ENCODE measurements around the gene ALPP.
"Not testable (repeated sequence)": the region's sequence is repeated elsewhere in the genome, so short reads cannot be mapped to it uniquely, and the experiment has no call there.

Gene ALPP

GRCh38 chr2:232376260-232376659, 2.3 kb upstream of the ALPP start:
- Histone ChIP-seq H3K27ac (no peak overlapping the region), H3K9me3 (no peaks in the 10 kb centered on the region), H3K4me1 (ENCODE audit: control insufficient read depth in 1 of 2, insufficient read depth in 1 of 2, low read depth in 1 of 2, low read length in 1 of 2) (no peaks in the 10 kb centered on the region), H3K27me3 (peaks cover 12% of the 10 kb centered on the region), H3K4me3 (ENCODE audit: low read depth in 1 of 2, low read length in 1 of 2) (no peak overlapping the region), H3K36me3 (no peaks in the 10 kb centered on the region)
- TF ChIP-seq, protein P1, sequence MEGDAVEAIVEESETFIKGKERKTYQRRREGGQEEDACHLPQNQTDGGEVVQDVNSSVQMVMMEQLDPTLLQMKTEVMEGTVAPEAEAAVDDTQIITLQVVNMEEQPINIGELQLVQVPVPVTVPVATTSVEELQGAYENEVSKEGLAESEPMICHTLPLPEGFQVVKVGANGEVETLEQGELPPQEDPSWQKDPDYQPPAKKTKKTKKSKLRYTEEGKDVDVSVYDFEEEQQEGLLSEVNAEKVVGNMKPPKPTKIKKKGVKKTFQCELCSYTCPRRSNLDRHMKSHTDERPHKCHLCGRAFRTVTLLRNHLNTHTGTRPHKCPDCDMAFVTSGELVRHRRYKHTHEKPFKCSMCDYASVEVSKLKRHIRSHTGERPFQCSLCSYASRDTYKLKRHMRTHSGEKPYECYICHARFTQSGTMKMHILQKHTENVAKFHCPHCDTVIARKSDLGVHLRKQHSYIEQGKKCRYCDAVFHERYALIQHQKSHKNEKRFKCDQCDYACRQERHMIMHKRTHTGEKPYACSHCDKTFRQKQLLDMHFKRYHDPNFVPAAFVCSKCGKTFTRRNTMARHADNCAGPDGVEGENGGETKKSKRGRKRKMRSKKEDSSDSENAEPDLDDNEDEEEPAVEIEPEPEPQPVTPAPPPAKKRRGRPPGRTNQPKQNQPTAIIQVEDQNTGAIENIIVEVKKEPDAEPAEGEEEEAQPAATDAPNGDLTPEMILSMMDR (IDR thresholded peaks at IDR 0.05) = no peak

DNA sequence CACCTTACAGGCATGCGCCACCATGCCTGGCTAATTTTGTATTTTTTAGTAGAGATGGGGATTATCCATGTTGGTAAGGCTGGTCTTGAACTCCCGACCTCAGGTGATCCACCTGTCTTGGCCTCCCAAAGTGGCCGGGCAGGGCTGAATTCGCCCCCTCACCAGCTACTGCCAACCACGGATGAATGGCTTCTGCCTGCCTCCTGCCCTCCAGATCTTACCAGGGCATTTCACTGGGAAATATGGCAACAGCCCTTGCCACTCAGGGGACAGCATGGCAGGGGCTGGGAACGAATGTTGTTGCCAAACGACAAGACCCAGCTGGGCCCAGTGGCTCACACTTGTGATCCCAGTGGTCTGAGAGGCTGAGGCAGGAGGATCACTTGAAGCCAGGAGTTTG, 1.8 kb upstream of the ALPP start:
- TF ChIP-seq, protein P1 (IDR thresholded peaks at IDR 0.05) = no peak
- no peaks in the 10 kb centered on the region for H3K9me3 ChIP-seq
- no peak overlapping the region for H3K27ac ChIP-seq
- no peak overlapping the region for H3K4me3 ChIP-seq (ENCODE audit: low read depth in 1 of 2, low read length in 1 of 2)
- no peaks in the 10 kb centered on the region for H3K36me3 ChIP-seq
- H3K27me3 ChIP-seq = peaks cover 16% of the 10 kb centered on the region
- H3K4me1 ChIP-seq (ENCODE audit: control insufficient read depth in 1 of 2, insufficient read depth in 1 of 2, low read depth in 1 of 2, low read length in 1 of 2) = no peaks in the 10 kb centered on the region

DNA sequence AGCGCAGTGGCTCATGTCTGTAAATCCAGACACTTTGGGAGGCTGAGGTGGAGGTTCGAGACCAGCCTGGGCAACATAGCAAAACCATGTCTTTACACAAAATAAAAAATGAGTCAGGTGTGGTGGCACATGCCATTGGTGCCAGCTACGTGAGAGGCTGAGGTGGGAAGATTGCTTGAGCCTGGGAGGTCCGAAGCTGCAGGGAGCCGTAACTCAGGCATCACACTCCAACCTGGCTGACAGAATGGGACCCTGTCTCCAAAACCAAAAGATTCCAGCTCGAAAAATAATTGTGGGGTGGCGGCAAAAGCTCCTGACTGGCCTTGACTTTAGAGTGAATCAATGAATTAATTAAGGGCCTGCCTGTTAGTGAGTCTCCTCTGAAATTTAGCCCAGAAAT, 1.2 kb upstream of the ALPP start:
- TF ChIP-seq, protein P1 (IDR thresholded peaks at IDR 0.05) = no peak
- Histone ChIP-seq H3K27me3 (peaks cover 22% of the 10 kb centered on the region), H3K4me3 (ENCODE audit: low read depth in 1 of 2, low read length in 1 of 2) (no peak overlapping the region), H3K36me3 (no peaks in the 10 kb centered on the region), H3K27ac (no peak overlapping the region), H3K4me1 (ENCODE audit: control insufficient read depth in 1 of 2, insufficient read depth in 1 of 2, low read depth in 1 of 2, low read length in 1 of 2) (no peaks in the 10 kb centered on the region), H3K9me3 (no peaks in the 10 kb centered on the region)

- no peaks in the 10 kb centered on the region for H3K9me3 ChIP-seq
- TF ChIP-seq, protein P1 (IDR thresholded peaks at IDR 0.05) = no peak
Measured at GRCh38 chr2:232377841-232378734, 463 bp upstream of the ALPP start.

DNA sequence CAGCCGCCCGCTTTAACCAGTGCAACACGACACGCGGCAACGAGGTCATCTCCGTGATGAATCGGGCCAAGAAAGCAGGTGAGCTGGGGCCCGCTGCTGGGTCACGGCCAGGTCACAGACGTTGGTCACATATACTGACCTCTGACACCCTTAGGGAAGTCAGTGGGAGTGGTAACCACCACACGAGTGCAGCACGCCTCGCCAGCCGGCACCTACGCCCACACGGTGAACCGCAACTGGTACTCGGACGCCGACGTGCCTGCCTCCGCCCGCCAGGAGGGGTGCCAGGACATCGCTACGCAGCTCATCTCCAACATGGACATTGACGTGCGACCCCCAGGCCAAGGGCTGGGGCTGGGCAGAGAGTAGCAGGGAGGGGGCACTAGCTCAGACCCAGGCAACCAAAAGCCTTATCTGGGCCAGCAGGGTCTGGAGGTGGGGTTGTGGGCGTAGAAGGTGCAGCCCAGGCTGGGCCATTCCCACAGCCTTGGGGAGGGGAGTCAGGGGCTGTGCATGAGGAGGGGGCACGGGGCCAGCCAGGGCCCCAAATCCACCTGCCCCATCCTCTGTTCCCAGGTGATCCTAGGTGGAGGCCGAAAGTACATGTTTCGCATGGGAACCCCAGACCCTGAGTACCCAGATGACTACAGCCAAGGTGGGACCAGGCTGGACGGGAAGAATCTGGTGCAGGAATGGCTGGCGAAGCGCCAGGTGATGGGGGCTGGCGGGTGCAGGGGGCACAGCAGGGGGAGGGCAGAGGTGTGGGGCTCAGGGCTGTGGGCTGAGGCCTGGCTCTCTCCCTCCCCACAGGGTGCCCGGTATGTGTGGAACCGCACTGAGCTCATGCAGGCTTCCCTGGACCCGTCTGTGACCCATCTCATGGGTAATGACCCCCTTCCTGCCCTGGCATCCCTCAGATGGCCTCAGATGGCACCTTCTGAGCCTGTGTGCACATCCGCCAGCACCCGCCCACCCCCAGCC, 1.3 kb downstream of the ALPP start:
- H3K27me3 ChIP-seq = peaks cover 47% of the 10 kb centered on the region
- not testable (repeated sequence) for H3K4me3 ChIP-seq (ENCODE audit: low read depth in 1 of 2, low read length in 1 of 2); H3K27ac ChIP-seq; H3K36me3 ChIP-seq; H3K4me1 ChIP-seq (ENCODE audit: control insufficient read depth in 1 of 2, insufficient read depth in 1 of 2, low read depth in 1 of 2, low read length in 1 of 2); H3K9me3 ChIP-seq

More at GRCh38 chr2:232377841-232378734, 463 bp upstream of the ALPP start:
- peaks cover 30% of the 10 kb centered on the region for H3K27me3 ChIP-seq
- no peak overlapping the region for H3K4me3 ChIP-seq (ENCODE audit: low read depth in 1 of 2, low read length in 1 of 2)
- H3K27ac ChIP-seq = no peak overlapping the region
- H3K36me3 ChIP-seq = no peaks in the 10 kb centered on the region
- no peaks in the 10 kb centered on the region for H3K4me1 ChIP-seq (ENCODE audit: control insufficient read depth in 1 of 2, insufficient read depth in 1 of 2, low read depth in 1 of 2, low read length in 1 of 2)

GRCh38 chr2:232381204-232382031, 2.9 kb downstream of the ALPP start:
- not testable (repeated sequence) for H3K4me3 ChIP-seq (ENCODE audit: low read depth in 1 of 2, low read length in 1 of 2); H3K4me1 ChIP-seq (ENCODE audit: control insufficient read depth in 1 of 2, insufficient read depth in 1 of 2, low read depth in 1 of 2, low read length in 1 of 2); H3K27ac ChIP-seq; H3K36me3 ChIP-seq; H3K9me3 ChIP-seq
- H3K27me3 ChIP-seq = peaks cover 60% of the 10 kb centered on the region
